Measurements from ENCODE around the gene ELOVL6. TPM values are rescaled to one million over a fixed set of nuclear protein-coding genes. Genes with fewer than 3 reads are reported as not detected.
A peak's percentile ranks its signal among the peaks of the same experiment; 100 is the strongest.

The ELOVL6 gene
- total and polyA plus RNA-seq, 8 donors: 8.8 to 43.0 (median 12.5) TPM

- peaks cover 0 to 5% of the 10 kb centered on the region in 2 donors for H3K4me1 ChIP-seq
- ATAC-seq (peak; percentile 66), DNase-seq (no peak)
- no peak for TF ChIP-seq CTCF (IDR thresholded peaks at IDR 0.05)
- intact Hi-C loops (cut with DNase I): no loop called here
- H3K36me3 ChIP-seq: no peaks in the 10 kb centered on the region
- no peak overlapping the region for H3K4me3 ChIP-seq
- H3K27ac ChIP-seq: no peak overlapping the region
- H3K9me3 ChIP-seq: no peaks in the 10 kb centered on the region
- H3K27me3 ChIP-seq: no peaks in the 10 kb centered on the region
These were observed 143.2 kb downstream of the ELOVL6 start for GRCh38 chr4:110055158-110055768.

GRCh38 chr4:110049951-110050925, 148.2 kb downstream of the ELOVL6 start:
- intact Hi-C loops (cut with DNase I): loop anchor here in 1 of 2 donors (5.0 kb wide), 1 partner anchor 162 kb away; no protein-coding TSS in a partner anchor
- no peaks in the 10 kb centered on the region for H3K4me1 ChIP-seq
- peaks cover 0 to 2% of the 10 kb centered on the region in 2 donors for H3K27me3 ChIP-seq
- peak in 1 of 4 donors; percentile 31 for DNase-seq
- no peak overlapping the region for H3K27ac ChIP-seq
- H3K9me3 ChIP-seq: no peaks in the 10 kb centered on the region
- H3K4me3 ChIP-seq: no peak overlapping the region
- peak; percentile 74 for ATAC-seq
- peak; percentile 65 to 82 for TF ChIP-seq CTCF (IDR thresholded peaks at IDR 0.05)
- no peaks in the 10 kb centered on the region for H3K36me3 ChIP-seq

- intact Hi-C loops (cut with DNase I): no loop called here
These were observed 151.8 kb downstream of the ELOVL6 start for GRCh38 chr4:110046588-110047049.

GRCh38 chr4:110042545-110043517, 155.6 kb downstream of the ELOVL6 start:
- Histone ChIP-seq H3K4me3 (no peak overlapping the region), H3K9me3 (no peaks in the 10 kb centered on the region), H3K27me3 (peaks cover 0 to 54% of the 10 kb centered on the region in 2 donors), H3K27ac (no peak overlapping the region), H3K36me3 (no peaks in the 10 kb centered on the region), H3K4me1 (no peaks in the 10 kb centered on the region)
- no peak for TF ChIP-seq CTCF (IDR thresholded peaks at IDR 0.05)
- ATAC-seq (no peak), DNase-seq (peak in 1 of 4 donors; percentile 19)
- intact Hi-C loops (cut with DNase I): no loop called here

More at GRCh38 chr4:110046588-110047049, 151.8 kb downstream of the ELOVL6 start:
- DNase-seq (peak in 1 of 4 donors; percentile 59), ATAC-seq (no peak)
- Histone ChIP-seq H3K36me3 (no peaks in the 10 kb centered on the region), H3K27me3 (peaks cover 0 to 33% of the 10 kb centered on the region in 2 donors), H3K9me3 (no peaks in the 10 kb centered on the region), H3K4me3 (no peak overlapping the region), H3K4me1 (no peaks in the 10 kb centered on the region), H3K27ac (no peak overlapping the region)
- TF ChIP-seq CTCF (IDR thresholded peaks at IDR 0.05): no peak
